PC-9 (cell line): ENCODE results near the gene ARHGAP6. TPM values are rescaled to one million over a fixed set of nuclear protein-coding genes. Genes with fewer than 3 reads are reported as not detected.

Experiments used
- BruUV-seq: library from RNA; stranded (reverse); fragments of 400-500 nt; replicated peaks from 2 replicates; lab custom pipeline; 2021; lab: Mats Ljungman, UMichigan
- CTCF ChIA-PET: fragments of 300-600 bp; sonication (Branson Sonifier 250); formaldehyde crosslinking; loops from one replicate; lab custom pipeline; 2022; ENCODE audit warnings: antibody characterized with exemption; lab: Charles Lee
- POLR2A ChIA-PET: fragments of 300-600 bp; sonication (Branson Sonifier 250); formaldehyde crosslinking; loops from one replicate; lab custom pipeline; 2022; ENCODE audit warnings: antibody characterized with exemption; ENCODE audit not compliant: unreplicated experiment; lab: Charles Lee
- DNase-seq, 2 experiments: peaks; one replicate each; pipeline versions ENCODE4 v3.0.0 to v3.0.0-alpha.2; 2015 to 2022; ENCODE audit warnings: mixed read lengths in 1 of 2
- H2AFZ ChIP-seq: fragments of 200-600 bp; sonication (generic); 2 replicates; pipeline ENCODE4 v1.8.1; 2017; ENCODE audit warnings: antibody characterized with exemption
- H3F3A ChIP-seq: fragments of 200-600 bp; sonication (generic); 2 replicates; pipeline ENCODE4 v1.8.1; 2017; ENCODE audit warnings: antibody characterized with exemption, mild to moderate bottlenecking, low read depth; ENCODE audit not compliant: insufficient read depth
- H3K27ac ChIP-seq: fragments of 200-600 bp; sonication (generic); 2 replicates; pipeline ENCODE4 v1.6.1; 2016; ENCODE audit warnings: mixed run types
- H3K27me3 ChIP-seq: fragments of 200-600 bp; sonication (generic); 2 replicates; pipeline ENCODE4 v1.6.1; 2016; ENCODE audit warnings: low read depth, mixed run types; ENCODE audit not compliant: insufficient read depth
- H3K36me3 ChIP-seq: fragments of 200-600 bp; sonication (generic); 2 replicates; pipeline ENCODE4 v1.6.1; 2016; ENCODE audit warnings: low read depth, mixed run types
- H3K4me1 ChIP-seq: fragments of 200-600 bp; sonication (generic); replicated peaks from 2 replicates; pipeline ENCODE4 v1.6.1; 2016; ENCODE audit warnings: mixed run types; ENCODE audit not compliant: insufficient read depth
- H3K4me2 ChIP-seq: fragments of 200-600 bp; sonication (generic); 2 replicates; pipeline ENCODE4 v1.6.1; 2017; ENCODE audit warnings: mixed run types
- H3K4me3 ChIP-seq: fragments of 200-600 bp; sonication (generic); 2 replicates; pipeline ENCODE4 v1.6.1; 2016; ENCODE audit warnings: mixed run types
- H3K79me2 ChIP-seq: fragments of 200-600 bp; sonication (generic); 2 replicates; pipeline ENCODE4 v1.6.1; 2017; ENCODE audit warnings: low read depth, mixed run types
- H3K9me2 ChIP-seq: fragments of 200-600 bp; sonication (generic); 2 replicates; pipeline ENCODE4 v1.8.1; 2017; ENCODE audit warnings: mild to moderate bottlenecking; ENCODE audit not compliant: insufficient read depth
- H3K9me3 ChIP-seq: fragments of 200-600 bp; sonication (generic); 2 replicates; pipeline ENCODE4 v1.8.1; 2016; ENCODE audit warnings: low read depth; ENCODE audit not compliant: insufficient read depth
- H4K20me1 ChIP-seq: fragments of 200-600 bp; sonication (generic); 2 replicates; pipeline ENCODE4 v1.8.1; 2017; ENCODE audit not compliant: insufficient read depth
- EZH2 ChIP-seq: fragments of 200-600 bp; sonication (generic); IDR thresholded peaks from 2 replicates; pipeline ENCODE4 v1.8.0; 2017; ENCODE audit warnings: antibody characterized with exemption, low read depth
- intact Hi-C: fragments of 100-400 bp; cut with micrococcal nuclease; formaldehyde crosslinking; loops from one replicate; pipeline ENCODE4 v1.10.0; 2022; ENCODE audit not compliant: unreplicated experiment
- total RNA-seq: library from RNA; stranded (reverse); gene quantifications from 2 replicates; pipeline ENCODE4 v1.2.3, GENCODE V29; 2021
- TF ChIP-seq, protein P1 (sequence below): fragments of 200-600 bp; sonication (generic); conservative IDR thresholded peaks from 2 replicates; pipeline ENCODE4 v1.6.1; 2017; ENCODE audit warnings: mixed run types, antibody characterized with exemption, mild to moderate bottlenecking, moderate library complexity

The ARHGAP6 gene
- total RNA-seq, 1 experiment from 2014 or later = not detected

DNA sequence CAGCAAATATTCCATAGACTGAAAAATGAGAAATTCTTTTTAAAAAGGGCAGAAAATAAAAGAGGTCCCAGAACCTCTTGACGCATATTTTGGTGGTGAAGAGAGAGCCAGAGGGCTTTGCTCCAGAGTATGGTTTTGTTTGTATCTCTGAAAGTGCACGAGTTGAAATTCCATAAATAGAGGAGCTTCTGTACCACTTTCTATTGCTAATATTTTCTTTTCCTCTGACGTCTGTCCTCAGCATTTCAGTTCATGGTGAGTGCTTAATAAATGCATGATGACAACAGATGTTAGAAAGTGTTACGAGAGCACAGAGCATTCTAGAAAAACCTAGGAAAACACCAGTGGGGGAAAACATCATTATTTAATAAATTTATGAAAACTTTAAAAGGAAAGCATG is 227.0 kb downstream of the ARHGAP6 start:
- Histone ChIP-seq H3K4me3 (no peak overlapping the region), H4K20me1 (no peaks in the 10 kb centered on the region), H2AFZ (no peak overlapping the region), H3K9me2 (no peaks in the 10 kb centered on the region), H3K4me1 (no peaks in the 10 kb centered on the region), H3K9me3 (no peaks in the 10 kb centered on the region), H3K36me3 (no peaks in the 10 kb centered on the region), H3K79me2 (no peaks in the 10 kb centered on the region), H3K27me3 (no peaks in the 10 kb centered on the region), H3K27ac (no peak overlapping the region), H3F3A (no peaks in the 10 kb centered on the region), H3K4me2 (no peak overlapping the region)
- BruUV-seq = no TSS peak
- intact Hi-C loops = no loop called here
- TF ChIP-seq, protein P1, sequence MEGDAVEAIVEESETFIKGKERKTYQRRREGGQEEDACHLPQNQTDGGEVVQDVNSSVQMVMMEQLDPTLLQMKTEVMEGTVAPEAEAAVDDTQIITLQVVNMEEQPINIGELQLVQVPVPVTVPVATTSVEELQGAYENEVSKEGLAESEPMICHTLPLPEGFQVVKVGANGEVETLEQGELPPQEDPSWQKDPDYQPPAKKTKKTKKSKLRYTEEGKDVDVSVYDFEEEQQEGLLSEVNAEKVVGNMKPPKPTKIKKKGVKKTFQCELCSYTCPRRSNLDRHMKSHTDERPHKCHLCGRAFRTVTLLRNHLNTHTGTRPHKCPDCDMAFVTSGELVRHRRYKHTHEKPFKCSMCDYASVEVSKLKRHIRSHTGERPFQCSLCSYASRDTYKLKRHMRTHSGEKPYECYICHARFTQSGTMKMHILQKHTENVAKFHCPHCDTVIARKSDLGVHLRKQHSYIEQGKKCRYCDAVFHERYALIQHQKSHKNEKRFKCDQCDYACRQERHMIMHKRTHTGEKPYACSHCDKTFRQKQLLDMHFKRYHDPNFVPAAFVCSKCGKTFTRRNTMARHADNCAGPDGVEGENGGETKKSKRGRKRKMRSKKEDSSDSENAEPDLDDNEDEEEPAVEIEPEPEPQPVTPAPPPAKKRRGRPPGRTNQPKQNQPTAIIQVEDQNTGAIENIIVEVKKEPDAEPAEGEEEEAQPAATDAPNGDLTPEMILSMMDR = no peak
- TF ChIP-seq EZH2 = no peak
- POLR2A ChIA-PET = no interaction called here
- CTCF ChIA-PET = no interaction called here
- DNase-seq = no peak

DNA sequence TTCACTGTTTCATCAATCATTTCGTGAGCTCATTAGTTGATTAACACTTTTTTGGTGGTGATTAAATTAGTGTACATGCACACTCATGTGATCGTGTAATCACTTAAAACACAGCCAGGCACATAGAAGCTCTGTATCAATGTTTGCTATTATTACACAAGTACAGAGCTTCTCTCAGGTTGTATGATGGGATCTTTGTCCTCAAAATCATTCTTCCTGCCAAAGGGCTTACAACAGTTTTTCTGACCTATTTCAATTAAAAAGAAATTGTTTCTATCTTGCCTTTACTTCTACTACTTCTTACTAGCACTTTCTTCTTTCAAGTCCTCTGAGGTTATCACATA is 227.4 kb downstream of the ARHGAP6 start:
- Histone ChIP-seq H3K27ac (no peak overlapping the region), H3K4me3 (no peak overlapping the region), H2AFZ (no peak overlapping the region), H3K9me2 (no peaks in the 10 kb centered on the region), H3K27me3 (no peaks in the 10 kb centered on the region), H3K9me3 (no peaks in the 10 kb centered on the region), H3K4me2 (no peak overlapping the region), H3K4me1 (no peaks in the 10 kb centered on the region), H3F3A (no peaks in the 10 kb centered on the region), H3K36me3 (no peaks in the 10 kb centered on the region), H4K20me1 (no peaks in the 10 kb centered on the region), H3K79me2 (no peaks in the 10 kb centered on the region)
- TF ChIP-seq, protein P1 = no peak
- no peak for TF ChIP-seq EZH2
- POLR2A ChIA-PET = no interaction called here
- DNase-seq = no peak
- CTCF ChIA-PET = no interaction called here
- no TSS peak for BruUV-seq
- intact Hi-C loops = no loop called here

DNA sequence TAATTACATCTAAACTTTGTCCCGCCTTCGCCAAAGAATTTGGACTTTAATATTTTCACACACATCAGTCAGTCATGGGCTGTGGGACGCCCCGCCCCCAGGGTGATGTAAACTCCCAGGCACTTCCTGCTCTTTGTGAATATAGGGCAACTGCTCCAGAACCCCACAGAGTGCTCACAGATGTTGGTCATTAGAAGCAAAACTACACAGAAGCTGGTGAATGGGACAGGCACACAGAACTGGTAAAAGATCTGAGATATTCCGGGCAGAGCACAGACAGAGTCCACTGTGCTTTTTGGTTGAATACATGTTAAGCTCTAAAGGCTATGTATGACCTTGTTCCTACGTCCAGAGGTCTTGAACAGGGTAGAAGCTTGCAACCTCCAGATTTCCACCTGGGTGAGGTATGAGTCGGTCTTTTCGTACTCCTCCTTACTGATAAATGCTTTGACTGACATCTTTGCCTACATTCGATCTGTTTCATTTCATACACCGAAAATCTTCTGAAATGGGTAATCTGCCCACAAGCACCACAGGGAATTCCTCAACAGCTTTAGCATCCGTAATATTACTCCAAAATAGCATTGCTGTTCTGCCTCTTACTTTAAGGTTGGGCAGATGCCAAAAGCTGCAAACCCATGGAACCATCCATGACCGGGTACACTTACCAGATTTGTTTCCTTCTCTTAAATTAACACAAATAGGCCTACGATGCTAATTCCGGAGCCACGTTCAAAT is 227.9 kb downstream of the ARHGAP6 start:
- Histone ChIP-seq H3K4me1 (no peaks in the 10 kb centered on the region), H3K27me3 (no peaks in the 10 kb centered on the region), H3K27ac (no peak overlapping the region), H2AFZ (no peak overlapping the region), H3K36me3 (no peaks in the 10 kb centered on the region), H3K9me2 (no peaks in the 10 kb centered on the region), H4K20me1 (no peaks in the 10 kb centered on the region), H3K79me2 (no peaks in the 10 kb centered on the region), H3K4me3 (no peak overlapping the region), H3K4me2 (no peak overlapping the region), H3F3A (no peaks in the 10 kb centered on the region), H3K9me3 (no peaks in the 10 kb centered on the region)
- ChIA-PET POLR2A (no interaction called here), CTCF (no interaction called here)
- DNase-seq = no peak
- intact Hi-C loops = no loop called here
- TF ChIP-seq, protein P1 = no peak
- TF ChIP-seq EZH2 = no peak
- no TSS peak for BruUV-seq
